Esophagus muscularis mucosa (tissue), 3 donors: Measurements from ENCODE around the gene TENM4.

Experiments used
- CTCF ChIP-seq, 3 experiments: fragments of 200-600 bp in 2 of 3; fragments of 450-650 bp in 1 of 3; sonication (generic) in 2 of 3; IDR thresholded peaks; one replicate each; pipeline ENCODE4 v1.5.1; 2017 to 2019; ENCODE audit warnings: antibody characterized with exemption in 3 of 3, mild to moderate bottlenecking in 2 of 3, moderate library complexity in 1 of 3
- POLR2A ChIP-seq: fragments of 450-650 bp; IDR thresholded peaks from one replicate; pipeline ENCODE4 v1.6.1; 2017; ENCODE audit warnings: antibody characterized with exemption, moderate library complexity, mild to moderate bottlenecking, low read depth

- TF ChIP-seq CTCF (IDR thresholded peaks at IDR 0.05) (no peak), POLR2A (no peak)
Observed at GRCh38 chr11:79423736-79424135, 17.1 kb downstream of the TENM4 start.
